ENCODE results near the gene SACM1L. TPM values are rescaled to one million over a fixed set of nuclear protein-coding genes. Genes with fewer than 3 reads are reported as not detected.

SACM1L gene
- total and polyA plus RNA-seq, 4 donors, result 12.2 to 35.5 (median 20.5) TPM

DNA sequence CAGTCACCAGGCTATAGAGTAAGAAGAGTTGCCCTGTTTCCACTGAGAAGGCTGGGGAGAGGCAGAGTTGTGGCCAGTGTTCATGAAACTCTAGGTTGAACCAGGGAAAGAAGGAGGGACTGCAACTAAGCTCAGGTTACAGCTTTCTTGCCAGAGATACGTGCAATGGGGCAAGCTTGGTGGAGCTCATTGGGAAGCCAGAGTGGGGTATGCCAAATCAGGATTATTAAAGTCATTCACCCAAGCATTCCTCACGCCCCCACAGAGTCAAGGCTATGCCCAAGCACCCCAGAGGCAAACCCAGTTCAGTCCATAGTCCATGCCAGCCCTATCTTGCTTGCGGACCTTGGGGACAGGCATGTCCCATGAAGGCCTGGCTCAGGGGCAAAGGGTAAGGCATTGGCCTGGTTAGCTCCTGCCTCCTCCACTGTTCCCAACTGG, 89.6 kb downstream of the SACM1L start:
- no peak for DNase-seq (ENCODE audit: low spot score)
- TF ChIP-seq, protein P1, sequence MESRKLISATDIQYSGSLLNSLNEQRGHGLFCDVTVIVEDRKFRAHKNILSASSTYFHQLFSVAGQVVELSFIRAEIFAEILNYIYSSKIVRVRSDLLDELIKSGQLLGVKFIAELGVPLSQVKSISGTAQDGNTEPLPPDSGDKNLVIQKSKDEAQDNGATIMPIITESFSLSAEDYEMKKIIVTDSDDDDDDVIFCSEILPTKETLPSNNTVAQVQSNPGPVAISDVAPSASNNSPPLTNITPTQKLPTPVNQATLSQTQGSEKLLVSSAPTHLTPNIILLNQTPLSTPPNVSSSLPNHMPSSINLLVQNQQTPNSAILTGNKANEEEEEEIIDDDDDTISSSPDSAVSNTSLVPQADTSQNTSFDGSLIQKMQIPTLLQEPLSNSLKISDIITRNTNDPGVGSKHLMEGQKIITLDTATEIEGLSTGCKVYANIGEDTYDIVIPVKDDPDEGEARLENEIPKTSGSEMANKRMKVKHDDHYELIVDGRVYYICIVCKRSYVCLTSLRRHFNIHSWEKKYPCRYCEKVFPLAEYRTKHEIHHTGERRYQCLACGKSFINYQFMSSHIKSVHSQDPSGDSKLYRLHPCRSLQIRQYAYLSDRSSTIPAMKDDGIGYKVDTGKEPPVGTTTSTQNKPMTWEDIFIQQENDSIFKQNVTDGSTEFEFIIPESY (IDR thresholded peaks at IDR 0.05), result no peak
- TF ChIP-seq EGR1 (IDR thresholded peaks at IDR 0.05; ENCODE audit: low read depth in 2 of 2) (no peak), RXRA (IDR thresholded peaks at IDR 0.05) (peak; percentile 30 to 33), FOXA1 (IDR thresholded peaks at IDR 0.05) (no peak), TAF1 (conservative IDR thresholded peaks at IDR 0.05) (no peak), HNF4A (conservative IDR thresholded peaks at IDR 0.05) (peak; percentile 64 to 77), SP1 (IDR thresholded peaks at IDR 0.05) (peak; percentile 23)
- 45% methylated on average over 3 of the region's 3 CpGs for WGBS
- H3K4me3 ChIP-seq (ENCODE audit: low read depth in 1 of 3, low read length in 3 of 3), result no peak overlapping the region
- no peak overlapping the region for H3K9ac ChIP-seq (ENCODE audit: low read depth in 1 of 2, low read length in 2 of 2)
- no peaks in the 10 kb centered on the region for H3K27me3 ChIP-seq (ENCODE audit: control insufficient read depth in 4 of 4, insufficient read depth in 4 of 4, low read length in 3 of 4)
- H3K4me1 ChIP-seq (ENCODE audit: control insufficient read depth in 4 of 4, insufficient read depth in 4 of 4, low read length in 3 of 4), result peaks cover 0 to 13% (median 7%) of the 10 kb centered on the region in 4 donors
- no peak overlapping the region for H3K27ac ChIP-seq (ENCODE audit: low read depth in 1 of 2, low read length in 2 of 2)
- H3K9me3 ChIP-seq (ENCODE audit: control insufficient read depth in 4 of 4, low read length in 3 of 4), result no peaks in the 10 kb centered on the region
- no peaks in the 10 kb centered on the region for H3K36me3 ChIP-seq (ENCODE audit: control insufficient read depth in 4 of 4, insufficient read depth in 3 of 4, low read depth in 1 of 4, low read length in 3 of 4)

DNA sequence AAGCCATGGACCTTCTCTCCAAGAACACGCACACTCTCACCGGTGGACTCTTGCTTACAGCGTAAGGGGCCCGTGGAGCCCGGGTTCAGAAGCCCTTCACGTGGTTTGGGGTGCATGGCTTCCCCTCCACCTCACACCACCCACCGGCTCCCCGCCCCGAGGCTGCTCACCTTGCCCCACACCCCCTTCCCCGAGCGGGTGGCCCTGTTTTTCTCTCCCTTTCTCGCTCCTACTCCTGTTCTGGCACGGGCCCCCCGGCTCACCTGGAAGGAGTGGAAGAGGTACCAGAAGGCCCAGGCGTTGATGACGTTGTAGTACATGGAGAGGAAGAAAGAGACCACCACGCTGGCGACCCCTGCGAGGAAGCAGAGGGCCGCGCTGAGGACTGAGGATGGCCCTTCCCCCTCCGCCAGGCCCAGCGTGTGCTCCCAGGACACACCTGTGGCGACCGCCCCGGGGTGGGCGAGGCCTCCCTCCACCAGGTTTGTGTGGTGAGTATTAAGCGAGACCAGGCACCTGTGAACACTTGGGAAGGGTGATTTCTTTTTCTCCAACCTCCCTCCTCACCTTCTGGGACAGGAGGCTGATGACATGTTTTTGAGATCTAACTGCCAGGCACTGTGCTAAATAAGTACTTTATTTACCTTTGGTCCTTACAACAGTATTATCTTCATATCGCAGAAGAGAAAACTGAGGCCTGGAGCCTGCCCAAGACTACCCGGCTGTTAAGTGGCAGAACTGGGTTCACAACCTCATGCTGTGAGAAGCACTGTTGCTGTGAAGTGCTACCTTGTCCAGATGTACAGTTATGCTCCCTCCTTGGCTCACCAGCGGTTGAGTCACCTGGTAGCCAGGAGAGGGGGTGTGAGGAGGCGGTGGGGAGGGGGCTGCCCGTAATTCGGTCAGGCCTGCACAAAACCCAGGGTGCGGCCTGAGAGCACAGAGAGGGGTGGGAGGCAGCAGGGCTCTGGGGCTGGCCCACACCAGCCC, 90.8 kb downstream of the SACM1L start:
- 95% methylated on average over 35 of the region's 35 CpGs for WGBS
- Histone ChIP-seq H3K27me3 (ENCODE audit: control insufficient read depth in 4 of 4, insufficient read depth in 4 of 4, low read length in 3 of 4) (no peaks in the 10 kb centered on the region), H3K27ac (ENCODE audit: low read depth in 1 of 2, low read length in 2 of 2) (no peak overlapping the region), H3K9me3 (ENCODE audit: control insufficient read depth in 4 of 4, low read length in 3 of 4) (no peaks in the 10 kb centered on the region), H3K9ac (ENCODE audit: low read depth in 1 of 2, low read length in 2 of 2) (no peak overlapping the region), H3K4me3 (ENCODE audit: low read depth in 1 of 3, low read length in 3 of 3) (no peak overlapping the region), H3K36me3 (ENCODE audit: control insufficient read depth in 4 of 4, insufficient read depth in 3 of 4, low read depth in 1 of 4, low read length in 3 of 4) (no peaks in the 10 kb centered on the region), H3K4me1 (ENCODE audit: control insufficient read depth in 4 of 4, insufficient read depth in 4 of 4, low read length in 3 of 4) (peaks cover 0 to 13% (median 7%) of the 10 kb centered on the region in 4 donors)
- TF ChIP-seq EGR1 (IDR thresholded peaks at IDR 0.05; ENCODE audit: low read depth in 2 of 2), result no peak
- TF ChIP-seq JUND (IDR thresholded peaks at IDR 0.05), result no peak
- TF ChIP-seq YY1 (IDR thresholded peaks at IDR 0.05), result no peak
- TF ChIP-seq TAF1 (conservative IDR thresholded peaks at IDR 0.05), result no peak
- TF ChIP-seq, protein P2, sequence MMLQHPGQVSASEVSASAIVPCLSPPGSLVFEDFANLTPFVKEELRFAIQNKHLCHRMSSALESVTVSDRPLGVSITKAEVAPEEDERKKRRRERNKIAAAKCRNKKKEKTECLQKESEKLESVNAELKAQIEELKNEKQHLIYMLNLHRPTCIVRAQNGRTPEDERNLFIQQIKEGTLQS (IDR thresholded peaks at IDR 0.05), result no peak
- no peak for TF ChIP-seq RXRA (IDR thresholded peaks at IDR 0.05)
- TF ChIP-seq FOXA1 (IDR thresholded peaks at IDR 0.05), result no peak
- DNase-seq (ENCODE audit: low spot score), result no peak

DNA sequence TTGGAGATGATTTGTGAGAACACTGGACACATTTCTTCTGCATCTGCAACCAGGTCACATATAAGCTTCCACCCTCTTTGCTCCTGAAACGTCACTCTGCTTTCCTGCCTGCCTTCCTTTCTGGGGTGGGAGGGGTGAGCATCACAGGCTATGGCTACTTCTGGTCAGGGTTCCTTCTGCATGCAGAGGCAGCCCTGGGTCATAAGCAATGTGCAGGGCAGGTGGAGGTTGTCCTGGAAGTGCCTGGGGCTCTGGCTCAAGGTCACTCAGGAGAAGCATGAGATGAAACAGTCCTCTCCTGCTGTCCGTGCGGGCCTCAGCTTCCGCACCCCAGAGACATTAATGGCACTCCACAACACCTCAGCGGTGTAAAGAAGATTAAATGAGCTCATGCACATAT, 92.1 kb downstream of the SACM1L start:
- TF ChIP-seq, protein P2 (IDR thresholded peaks at IDR 0.05), result no peak
- no peak for TF ChIP-seq SP1 (IDR thresholded peaks at IDR 0.05)
- no peak for TF ChIP-seq YY1 (IDR thresholded peaks at IDR 0.05)
- TF ChIP-seq FOXA1 (IDR thresholded peaks at IDR 0.05), result no peak
- TF ChIP-seq NR2F2 (IDR thresholded peaks at IDR 0.05), result no peak
- TF ChIP-seq RAD21 (IDR thresholded peaks at IDR 0.05), result no peak
- no peak for TF ChIP-seq HNF4A (conservative IDR thresholded peaks at IDR 0.05)
- TF ChIP-seq RXRA (IDR thresholded peaks at IDR 0.05), result no peak
- TF ChIP-seq, protein P1 (IDR thresholded peaks at IDR 0.05), result no peak
- no peak for TF ChIP-seq JUND (IDR thresholded peaks at IDR 0.05)
- TF ChIP-seq, protein P3, sequence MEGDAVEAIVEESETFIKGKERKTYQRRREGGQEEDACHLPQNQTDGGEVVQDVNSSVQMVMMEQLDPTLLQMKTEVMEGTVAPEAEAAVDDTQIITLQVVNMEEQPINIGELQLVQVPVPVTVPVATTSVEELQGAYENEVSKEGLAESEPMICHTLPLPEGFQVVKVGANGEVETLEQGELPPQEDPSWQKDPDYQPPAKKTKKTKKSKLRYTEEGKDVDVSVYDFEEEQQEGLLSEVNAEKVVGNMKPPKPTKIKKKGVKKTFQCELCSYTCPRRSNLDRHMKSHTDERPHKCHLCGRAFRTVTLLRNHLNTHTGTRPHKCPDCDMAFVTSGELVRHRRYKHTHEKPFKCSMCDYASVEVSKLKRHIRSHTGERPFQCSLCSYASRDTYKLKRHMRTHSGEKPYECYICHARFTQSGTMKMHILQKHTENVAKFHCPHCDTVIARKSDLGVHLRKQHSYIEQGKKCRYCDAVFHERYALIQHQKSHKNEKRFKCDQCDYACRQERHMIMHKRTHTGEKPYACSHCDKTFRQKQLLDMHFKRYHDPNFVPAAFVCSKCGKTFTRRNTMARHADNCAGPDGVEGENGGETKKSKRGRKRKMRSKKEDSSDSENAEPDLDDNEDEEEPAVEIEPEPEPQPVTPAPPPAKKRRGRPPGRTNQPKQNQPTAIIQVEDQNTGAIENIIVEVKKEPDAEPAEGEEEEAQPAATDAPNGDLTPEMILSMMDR (IDR thresholded peaks at IDR 0.05; ENCODE audit: low read depth, low read length, missing input control), result no peak
- TF ChIP-seq TAF1 (conservative IDR thresholded peaks at IDR 0.05), result no peak
- TF ChIP-seq, protein P4, sequence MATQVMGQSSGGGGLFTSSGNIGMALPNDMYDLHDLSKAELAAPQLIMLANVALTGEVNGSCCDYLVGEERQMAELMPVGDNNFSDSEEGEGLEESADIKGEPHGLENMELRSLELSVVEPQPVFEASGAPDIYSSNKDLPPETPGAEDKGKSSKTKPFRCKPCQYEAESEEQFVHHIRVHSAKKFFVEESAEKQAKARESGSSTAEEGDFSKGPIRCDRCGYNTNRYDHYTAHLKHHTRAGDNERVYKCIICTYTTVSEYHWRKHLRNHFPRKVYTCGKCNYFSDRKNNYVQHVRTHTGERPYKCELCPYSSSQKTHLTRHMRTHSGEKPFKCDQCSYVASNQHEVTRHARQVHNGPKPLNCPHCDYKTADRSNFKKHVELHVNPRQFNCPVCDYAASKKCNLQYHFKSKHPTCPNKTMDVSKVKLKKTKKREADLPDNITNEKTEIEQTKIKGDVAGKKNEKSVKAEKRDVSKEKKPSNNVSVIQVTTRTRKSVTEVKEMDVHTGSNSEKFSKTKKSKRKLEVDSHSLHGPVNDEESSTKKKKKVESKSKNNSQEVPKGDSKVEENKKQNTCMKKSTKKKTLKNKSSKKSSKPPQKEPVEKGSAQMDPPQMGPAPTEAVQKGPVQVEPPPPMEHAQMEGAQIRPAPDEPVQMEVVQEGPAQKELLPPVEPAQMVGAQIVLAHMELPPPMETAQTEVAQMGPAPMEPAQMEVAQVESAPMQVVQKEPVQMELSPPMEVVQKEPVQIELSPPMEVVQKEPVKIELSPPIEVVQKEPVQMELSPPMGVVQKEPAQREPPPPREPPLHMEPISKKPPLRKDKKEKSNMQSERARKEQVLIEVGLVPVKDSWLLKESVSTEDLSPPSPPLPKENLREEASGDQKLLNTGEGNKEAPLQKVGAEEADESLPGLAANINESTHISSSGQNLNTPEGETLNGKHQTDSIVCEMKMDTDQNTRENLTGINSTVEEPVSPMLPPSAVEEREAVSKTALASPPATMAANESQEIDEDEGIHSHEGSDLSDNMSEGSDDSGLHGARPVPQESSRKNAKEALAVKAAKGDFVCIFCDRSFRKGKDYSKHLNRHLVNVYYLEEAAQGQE (IDR thresholded peaks at IDR 0.05), result no peak
- peaks cover 0 to 13% (median 7%) of the 10 kb centered on the region in 4 donors for H3K4me1 ChIP-seq (ENCODE audit: control insufficient read depth in 4 of 4, insufficient read depth in 4 of 4, low read length in 3 of 4)
- H3K4me3 ChIP-seq (ENCODE audit: low read depth in 1 of 3, low read length in 3 of 3), result no peak overlapping the region
- no peaks in the 10 kb centered on the region for H3K27me3 ChIP-seq (ENCODE audit: control insufficient read depth in 4 of 4, insufficient read depth in 4 of 4, low read length in 3 of 4)
- H3K9me3 ChIP-seq (ENCODE audit: control insufficient read depth in 4 of 4, low read length in 3 of 4), result no peaks in the 10 kb centered on the region
- H3K27ac ChIP-seq (ENCODE audit: low read depth in 1 of 2, low read length in 2 of 2), result no peak overlapping the region
- DNase-seq (ENCODE audit: low spot score), result peak; percentile 6
- no peak overlapping the region for H3K9ac ChIP-seq (ENCODE audit: low read depth in 1 of 2, low read length in 2 of 2)
- no peaks in the 10 kb centered on the region for H3K36me3 ChIP-seq (ENCODE audit: control insufficient read depth in 4 of 4, insufficient read depth in 3 of 4, low read depth in 1 of 4, low read length in 3 of 4)
- WGBS, result 88% methylated on average over 5 of the region's 5 CpGs

All from liver (tissue), 9 donors.